ENCODE data around the gene SHISA9.

Gene SHISA9

GRCh38 chr16:13076878-13077277 lies 175.5 kb downstream of the SHISA9 start:
- ChIA-PET POLR2A (no interaction called here), CTCF (no interaction called here)
- Histone ChIP-seq H3K27ac (ENCODE audit: insufficient read depth in 1 of 2, low read depth in 1 of 2, low read length in 2 of 2, poor library complexity in 1 of 2, severe bottlenecking in 2 of 2) (no peak overlapping the region), H3K27me3 (replicated peaks in 2 of 5; ENCODE audit: control insufficient read depth in 4 of 5, insufficient read depth in 5 of 5, low read length in 4 of 5) (no peaks in the 10 kb centered on the region), H3K4me3 (ENCODE audit: control insufficient read depth in 1 of 7, extremely low read depth in 1 of 7, insufficient read depth in 4 of 7, low read depth in 2 of 7, low read length in 6 of 7) (no peak overlapping the region), H3K36me3 (ENCODE audit: control insufficient read depth in 4 of 4, insufficient read depth in 4 of 4, low read length in 3 of 4) (no peaks in the 10 kb centered on the region), H3K9me3 (ENCODE audit: control extremely low read depth in 1 of 5, control insufficient read depth in 4 of 5, insufficient read depth in 2 of 5, low read depth in 1 of 5, low read length in 4 of 5) (no peaks in the 10 kb centered on the region), H3K4me1 (ENCODE audit: control extremely low read depth in 1 of 4, control insufficient read depth in 4 of 4, insufficient read depth in 4 of 4, low read length in 3 of 4) (no peaks in the 10 kb centered on the region)
- no peak for DNase-seq
- 86% methylated on average over 6 of the region's 6 CpGs for WGBS (ENCODE audit: insufficient coverage)

GRCh38 chr16:13077816-13078215 lies 176.4 kb downstream of the SHISA9 start:
- no peak overlapping the region for H3K4me3 ChIP-seq (ENCODE audit: control insufficient read depth in 1 of 7, extremely low read depth in 1 of 7, insufficient read depth in 4 of 7, low read depth in 2 of 7, low read length in 6 of 7)
- no peaks in the 10 kb centered on the region for H3K36me3 ChIP-seq (ENCODE audit: control insufficient read depth in 4 of 4, insufficient read depth in 4 of 4, low read length in 3 of 4)
- H3K27me3 ChIP-seq (replicated peaks in 2 of 5; ENCODE audit: control insufficient read depth in 4 of 5, insufficient read depth in 5 of 5, low read length in 4 of 5) = no peaks in the 10 kb centered on the region
- no peak overlapping the region for H3K27ac ChIP-seq (ENCODE audit: insufficient read depth in 1 of 2, low read depth in 1 of 2, low read length in 2 of 2, poor library complexity in 1 of 2, severe bottlenecking in 2 of 2)
- ChIA-PET CTCF (no interaction called here), POLR2A (no interaction called here)
- H3K4me1 ChIP-seq (ENCODE audit: control extremely low read depth in 1 of 4, control insufficient read depth in 4 of 4, insufficient read depth in 4 of 4, low read length in 3 of 4) = no peaks in the 10 kb centered on the region
- H3K9me3 ChIP-seq (ENCODE audit: control extremely low read depth in 1 of 5, control insufficient read depth in 4 of 5, insufficient read depth in 2 of 5, low read depth in 1 of 5, low read length in 4 of 5) = no peaks in the 10 kb centered on the region
- whole genome bisulfite sequencing (ENCODE audit: insufficient coverage) = 100% methylated on average over 1 of the region's 1 CpG
- DNase-seq = no peak

- CTCF ChIA-PET = no interaction called here
These were observed 179.1 kb downstream of the SHISA9 start for GRCh38 chr16:13080531-13080930.

GRCh38 chr16:13081825-13082331 lies 180.5 kb downstream of the SHISA9 start:
- no peaks in the 10 kb centered on the region for H3K4me1 ChIP-seq (ENCODE audit: control extremely low read depth in 1 of 4, control insufficient read depth in 4 of 4, insufficient read depth in 4 of 4, low read length in 3 of 4)
- H3K36me3 ChIP-seq (ENCODE audit: control insufficient read depth in 4 of 4, insufficient read depth in 4 of 4, low read length in 3 of 4) = no peaks in the 10 kb centered on the region
- no CpG with 5 or more reads among the region's 5 CpGs for WGBS (ENCODE audit: insufficient coverage)
- no peak overlapping the region for H3K4me3 ChIP-seq (ENCODE audit: control insufficient read depth in 1 of 7, extremely low read depth in 1 of 7, insufficient read depth in 4 of 7, low read depth in 2 of 7, low read length in 6 of 7)
- H3K9me3 ChIP-seq (ENCODE audit: control extremely low read depth in 1 of 5, control insufficient read depth in 4 of 5, insufficient read depth in 2 of 5, low read depth in 1 of 5, low read length in 4 of 5) = no peaks in the 10 kb centered on the region
- POLR2A ChIA-PET = no interaction called here
- no peaks in the 10 kb centered on the region for H3K27me3 ChIP-seq (replicated peaks in 2 of 5; ENCODE audit: control insufficient read depth in 4 of 5, insufficient read depth in 5 of 5, low read length in 4 of 5)
- DNase-seq = no peak
- CTCF ChIA-PET = no interaction called here
- H3K27ac ChIP-seq (ENCODE audit: insufficient read depth in 1 of 2, low read depth in 1 of 2, low read length in 2 of 2, poor library complexity in 1 of 2, severe bottlenecking in 2 of 2) = no peak overlapping the region

More at GRCh38 chr16:13080531-13080930, 179.1 kb downstream of the SHISA9 start:
- Histone ChIP-seq H3K4me3 (ENCODE audit: control insufficient read depth in 1 of 7, extremely low read depth in 1 of 7, insufficient read depth in 4 of 7, low read depth in 2 of 7, low read length in 6 of 7) (no peak overlapping the region), H3K27me3 (replicated peaks in 2 of 5; ENCODE audit: control insufficient read depth in 4 of 5, insufficient read depth in 5 of 5, low read length in 4 of 5) (no peaks in the 10 kb centered on the region), H3K27ac (ENCODE audit: insufficient read depth in 1 of 2, low read depth in 1 of 2, low read length in 2 of 2, poor library complexity in 1 of 2, severe bottlenecking in 2 of 2) (no peak overlapping the region), H3K9me3 (ENCODE audit: control extremely low read depth in 1 of 5, control insufficient read depth in 4 of 5, insufficient read depth in 2 of 5, low read depth in 1 of 5, low read length in 4 of 5) (no peaks in the 10 kb centered on the region), H3K4me1 (ENCODE audit: control extremely low read depth in 1 of 4, control insufficient read depth in 4 of 4, insufficient read depth in 4 of 4, low read length in 3 of 4) (no peaks in the 10 kb centered on the region), H3K36me3 (ENCODE audit: control insufficient read depth in 4 of 4, insufficient read depth in 4 of 4, low read length in 3 of 4) (no peaks in the 10 kb centered on the region)
- POLR2A ChIA-PET = no interaction called here
- no CpG with 5 or more reads among the region's 3 CpGs for WGBS (ENCODE audit: insufficient coverage)
- DNase-seq = no peak

GRCh38 chr16:13083681-13084080 lies 182.3 kb downstream of the SHISA9 start:
- Histone ChIP-seq H3K4me3 (ENCODE audit: control insufficient read depth in 1 of 7, extremely low read depth in 1 of 7, insufficient read depth in 4 of 7, low read depth in 2 of 7, low read length in 6 of 7) (no peak overlapping the region), H3K27ac (ENCODE audit: insufficient read depth in 1 of 2, low read depth in 1 of 2, low read length in 2 of 2, poor library complexity in 1 of 2, severe bottlenecking in 2 of 2) (no peak overlapping the region), H3K36me3 (ENCODE audit: control insufficient read depth in 4 of 4, insufficient read depth in 4 of 4, low read length in 3 of 4) (no peaks in the 10 kb centered on the region), H3K4me1 (ENCODE audit: control extremely low read depth in 1 of 4, control insufficient read depth in 4 of 4, insufficient read depth in 4 of 4, low read length in 3 of 4) (no peaks in the 10 kb centered on the region), H3K27me3 (replicated peaks in 2 of 5; ENCODE audit: control insufficient read depth in 4 of 5, insufficient read depth in 5 of 5, low read length in 4 of 5) (no peaks in the 10 kb centered on the region), H3K9me3 (ENCODE audit: control extremely low read depth in 1 of 5, control insufficient read depth in 4 of 5, insufficient read depth in 2 of 5, low read depth in 1 of 5, low read length in 4 of 5) (no peaks in the 10 kb centered on the region)
- DNase-seq = no peak
- ChIA-PET POLR2A (no interaction called here), CTCF (no interaction called here)
- 67% methylated on average over 4 of the region's 5 CpGs for WGBS (ENCODE audit: insufficient coverage)

- WGBS (ENCODE audit: insufficient coverage) = 80% methylated on average over 2 of the region's 2 CpGs
- Histone ChIP-seq H3K4me3 (ENCODE audit: control insufficient read depth in 1 of 7, extremely low read depth in 1 of 7, insufficient read depth in 4 of 7, low read depth in 2 of 7, low read length in 6 of 7) (no peak overlapping the region), H3K4me1 (ENCODE audit: control extremely low read depth in 1 of 4, control insufficient read depth in 4 of 4, insufficient read depth in 4 of 4, low read length in 3 of 4) (no peaks in the 10 kb centered on the region), H3K27me3 (replicated peaks in 2 of 5; ENCODE audit: control insufficient read depth in 4 of 5, insufficient read depth in 5 of 5, low read length in 4 of 5) (no peaks in the 10 kb centered on the region), H3K27ac (ENCODE audit: insufficient read depth in 1 of 2, low read depth in 1 of 2, low read length in 2 of 2, poor library complexity in 1 of 2, severe bottlenecking in 2 of 2) (no peak overlapping the region), H3K36me3 (ENCODE audit: control insufficient read depth in 4 of 4, insufficient read depth in 4 of 4, low read length in 3 of 4) (no peaks in the 10 kb centered on the region), H3K9me3 (ENCODE audit: control extremely low read depth in 1 of 5, control insufficient read depth in 4 of 5, insufficient read depth in 2 of 5, low read depth in 1 of 5, low read length in 4 of 5) (no peaks in the 10 kb centered on the region)
- ChIA-PET CTCF (no interaction called here), POLR2A (no interaction called here)
- DNase-seq = no peak
These were observed 182.9 kb downstream of the SHISA9 start for GRCh38 chr16:13084331-13084730.

DNA sequence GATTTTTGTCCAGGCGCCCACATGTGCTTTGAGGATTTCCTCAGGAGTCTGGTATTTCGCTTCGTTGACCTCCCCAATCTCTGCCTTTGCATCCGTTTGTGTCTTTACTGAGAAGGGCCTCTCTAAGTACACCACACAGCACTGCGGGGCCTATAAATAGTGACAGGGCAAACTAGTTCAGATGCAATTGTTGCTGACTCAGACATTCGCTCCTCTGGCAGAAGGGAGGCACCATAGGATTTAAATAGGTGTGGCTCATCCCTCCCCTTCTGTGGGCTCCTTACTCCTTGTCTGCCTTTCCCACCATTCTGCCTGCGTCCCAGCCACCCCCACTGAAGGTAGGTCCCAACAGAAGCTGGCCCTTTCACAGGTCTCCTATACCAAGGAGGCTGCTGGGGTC lies 192.3 kb downstream of the SHISA9 start:
- H3K27me3 ChIP-seq (replicated peaks in 2 of 5; ENCODE audit: control insufficient read depth in 4 of 5, insufficient read depth in 5 of 5, low read length in 4 of 5) = no peaks in the 10 kb centered on the region
- no peaks in the 10 kb centered on the region for H3K4me1 ChIP-seq (ENCODE audit: control extremely low read depth in 1 of 4, control insufficient read depth in 4 of 4, insufficient read depth in 4 of 4, low read length in 3 of 4)
- no peak overlapping the region for H3K27ac ChIP-seq (ENCODE audit: insufficient read depth in 1 of 2, low read depth in 1 of 2, low read length in 2 of 2, poor library complexity in 1 of 2, severe bottlenecking in 2 of 2)
- H3K4me3 ChIP-seq (ENCODE audit: control insufficient read depth in 1 of 7, extremely low read depth in 1 of 7, insufficient read depth in 4 of 7, low read depth in 2 of 7, low read length in 6 of 7) = no peak overlapping the region
- 61% methylated on average over 5 of the region's 7 CpGs for WGBS (ENCODE audit: insufficient coverage)
- DNase-seq = no peak
- POLR2A ChIA-PET = no interaction called here
- H3K36me3 ChIP-seq (ENCODE audit: control insufficient read depth in 4 of 4, insufficient read depth in 4 of 4, low read length in 3 of 4) = no peaks in the 10 kb centered on the region
- H3K9me3 ChIP-seq (ENCODE audit: control extremely low read depth in 1 of 5, control insufficient read depth in 4 of 5, insufficient read depth in 2 of 5, low read depth in 1 of 5, low read length in 4 of 5) = peaks cover 0 to 3% (median 1%) of the 10 kb centered on the region in 5 experiments
- CTCF ChIA-PET = no interaction called here

Measured in common myeloid progenitor, CD34-positive (primary cell).